A673 (cell line): ENCODE results near the gene TLE2. TPM values are rescaled to one million over a fixed set of nuclear protein-coding genes. Genes with fewer than 3 reads are reported as not detected.

ENCODE experiments used
- BruUV-seq: library from RNA; stranded (reverse); fragments of 400-500 nt; replicated peaks from 2 replicates; lab custom pipeline; 2021; lab: Mats Ljungman, UMichigan
- CTCF ChIA-PET: fragments of 300-600 bp; sonication (Branson Sonifier 250); formaldehyde crosslinking; loops from one replicate; lab custom pipeline; 2022; ENCODE audit warnings: antibody characterized with exemption; lab: Charles Lee
- POLR2A ChIA-PET: fragments of 300-600 bp; sonication (Branson Sonifier 250); formaldehyde crosslinking; loops from one replicate; lab custom pipeline; 2022; ENCODE audit warnings: antibody characterized with exemption; ENCODE audit not compliant: low non-redundant PET; lab: Charles Lee
- DNase-seq: peaks from one replicate; pipeline ENCODE4 v3.0.0-alpha.2; 2015; ENCODE audit warnings: low spot score
- H3K27ac ChIP-seq: fragments of 200-600 bp; sonication (generic); 2 replicates; pipeline ENCODE4 v1.5.1; 2016; ENCODE audit warnings: mixed run types, low read depth, mild to moderate bottlenecking, mixed read lengths, antibody characterized with exemption, low read length; ENCODE audit not compliant: poor library complexity, severe bottlenecking
- H3K27me3 ChIP-seq: fragments of 200-600 bp; sonication (generic); replicated peaks from 2 replicates; pipeline ENCODE4 v1.6.1; 2017; ENCODE audit warnings: mixed run types, low read depth, mild to moderate bottlenecking, mixed read lengths, antibody characterized with exemption, low read length; ENCODE audit not compliant: insufficient read depth, poor library complexity
- H3K36me3 ChIP-seq: fragments of 200-600 bp; sonication (generic); 2 replicates; pipeline ENCODE4 v1.6.1; 2016; ENCODE audit warnings: mixed run types, mild to moderate bottlenecking, mixed read lengths, antibody characterized with exemption, low read length; ENCODE audit not compliant: insufficient read depth, poor library complexity, severe bottlenecking
- H3K4me1 ChIP-seq: fragments of 200-600 bp; sonication (generic); 2 replicates; pipeline ENCODE4 v1.6.1; 2017; ENCODE audit warnings: mixed run types, mild to moderate bottlenecking, mixed read lengths, antibody characterized with exemption, low read length; ENCODE audit not compliant: insufficient read depth, poor library complexity, severe bottlenecking
- H3K4me3 ChIP-seq: fragments of 200-600 bp; sonication (generic); 2 replicates; pipeline ENCODE4 v1.5.1; 2016; ENCODE audit warnings: low read depth, mixed run types, mild to moderate bottlenecking, mixed read lengths, low read length; ENCODE audit not compliant: poor library complexity, severe bottlenecking
- H3K9me3 ChIP-seq: fragments of 200-600 bp; sonication (generic); 2 replicates; pipeline ENCODE4 v1.6.1; 2016; ENCODE audit warnings: mixed run types, low read depth, mild to moderate bottlenecking, mixed read lengths, antibody characterized with exemption, low read length; ENCODE audit not compliant: poor library complexity, severe bottlenecking
- CTCF ChIP-seq: fragments of 300-800, 200-600 bp; sonication (generic); conservative IDR thresholded peaks from 2 replicates; pipeline ENCODE4 v1.5.1; 2017; ENCODE audit warnings: low read depth, mild to moderate bottlenecking, antibody characterized with exemption, low read length, moderate library complexity, mixed read lengths
- EZH2 ChIP-seq: fragments of 200-600 bp; sonication (generic); IDR thresholded peaks from 2 replicates; pipeline ENCODE4 v1.6.1; 2017; ENCODE audit warnings: borderline replicate concordance, low read depth, mild to moderate bottlenecking, mixed read lengths, antibody characterized with exemption, low read length; ENCODE audit not compliant: poor library complexity, severe bottlenecking
- intact Hi-C: fragments of 100-400 bp; cut with micrococcal nuclease; formaldehyde crosslinking; loops from one replicate; pipeline ENCODE4 v1.10.0; 2022; ENCODE audit not compliant: unreplicated experiment
- total RNA-seq: library from RNA; stranded (reverse); gene quantifications from 2 replicates; pipeline ENCODE4 v1.2.3, GENCODE V29; 2021

The TLE2 gene
- total RNA-seq, 1 experiment from 2014 or later, result 10.8 TPM

- no peaks in the 10 kb centered on the region for H3K27me3 ChIP-seq
- no peaks in the 10 kb centered on the region for H3K9me3 ChIP-seq
- peak overlapping the region; percentile 38 for H3K27ac ChIP-seq
- H3K4me3 ChIP-seq, result no peak overlapping the region
- TF ChIP-seq EZH2, result no peak
- TF ChIP-seq CTCF, result peak; percentile 24; the same call in 1 of the 2 replicates
- DNase-seq, result peak; percentile 47
- no TSS peak for BruUV-seq
- peaks cover 11% of the 10 kb centered on the region for H3K4me1 ChIP-seq
- CTCF ChIA-PET, result no interaction called here
- intact Hi-C loops, result no loop called here
- no peaks in the 10 kb centered on the region for H3K36me3 ChIP-seq
- POLR2A ChIA-PET, result interaction anchor here (0.7 kb wide), 1 partner anchor 32 kb away, joined by 19 read pairs; no protein-coding TSS in a partner anchor
Observed at GRCh38 chr19:3073931-3074595, 45.0 kb upstream of the TLE2 start.

- intact Hi-C loops, result no loop called here
- Histone ChIP-seq H3K4me3 (no peak overlapping the region), H3K36me3 (no peaks in the 10 kb centered on the region), H3K4me1 (peaks cover 11% of the 10 kb centered on the region), H3K27ac (no peak overlapping the region), H3K27me3 (no peaks in the 10 kb centered on the region), H3K9me3 (no peaks in the 10 kb centered on the region)
- DNase-seq, result peak; percentile 93
- CTCF ChIA-PET, result interaction anchor here (0.6 kb wide), 2 partner anchors 31 to 92 kb away, joined by 3 read pairs; no protein-coding TSS in a partner anchor
- POLR2A ChIA-PET, result interaction anchor here (0.7 kb wide), 1 partner anchor 31 kb away, joined by 19 read pairs; no protein-coding TSS in a partner anchor
- TF ChIP-seq EZH2, result no peak
- no peak for TF ChIP-seq CTCF
- BruUV-seq, result no TSS peak
Observed at GRCh38 chr19:3073159-3073563, 44.1 kb upstream of the TLE2 start.

- no peak overlapping the region for H3K27ac ChIP-seq
- intact Hi-C loops, result no loop called here
- BruUV-seq, result no TSS peak
- ChIA-PET POLR2A (no interaction called here), CTCF (no interaction called here)
- no peak for TF ChIP-seq EZH2
- no peak for TF ChIP-seq CTCF
- H3K36me3 ChIP-seq, result no peaks in the 10 kb centered on the region
- no peak overlapping the region for H3K4me3 ChIP-seq
- H3K27me3 ChIP-seq, result no peaks in the 10 kb centered on the region
- no peak for DNase-seq
- no peaks in the 10 kb centered on the region for H3K9me3 ChIP-seq
- H3K4me1 ChIP-seq, result peaks cover 11% of the 10 kb centered on the region
Observed at GRCh38 chr19:3071768-3072167, 42.7 kb upstream of the TLE2 start.
